Aorta (tissue), 5 donors: ENCODE measurements around the gene AADACL2. TPM values are rescaled to one million over a fixed set of nuclear protein-coding genes. Genes with fewer than 3 reads are reported as not detected.

Source experiments
- ATAC-seq: fragments of 200-7000 bp; cut with Tn5 transposase; one replicate; pipeline ENCODE4 v1.9.1; 2022; ENCODE audit warnings: moderate library complexity; ENCODE audit not compliant: low FRiP score
- DNase-seq, 2 donors: peaks; one replicate each; pipeline ENCODE4 v3.0.0-alpha.2; 2020
- H3K27ac ChIP-seq, 2 donors: one replicate each; pipeline ENCODE4 v1.5.1; 2013; ENCODE audit warnings: low read length in 2 of 2, mild to moderate bottlenecking in 2 of 2, moderate library complexity in 2 of 2, control low read depth in 1 of 2, inconsistent platforms in 1 of 2, low read depth in 1 of 2
- H3K27me3 ChIP-seq, 2 donors: one replicate each; pipeline ENCODE4 v1.6.1; 2013; ENCODE audit warnings: control low read depth in 1 of 2, low read length in 1 of 2, mild to moderate bottlenecking in 1 of 2, moderate library complexity in 1 of 2; ENCODE audit not compliant: insufficient read depth in 2 of 2, control insufficient read depth in 1 of 2
- H3K36me3 ChIP-seq, 2 donors: one replicate each; pipeline ENCODE4 v1.6.1; 2013; ENCODE audit warnings: control low read depth in 1 of 2, low read length in 1 of 2, mild to moderate bottlenecking in 1 of 2; ENCODE audit not compliant: insufficient read depth in 2 of 2, control insufficient read depth in 1 of 2
- H3K4me1 ChIP-seq, 2 donors: one replicate each; pipeline ENCODE4 v1.6.1; 2013; ENCODE audit warnings: low read length in 2 of 2, control low read depth in 1 of 2, mild to moderate bottlenecking in 1 of 2, moderate library complexity in 1 of 2; ENCODE audit not compliant: insufficient read depth in 2 of 2, control insufficient read depth in 1 of 2
- H3K4me3 ChIP-seq, 2 donors: one replicate each; pipeline ENCODE4 v1.5.1; 2013; ENCODE audit warnings: low read length in 2 of 2, control low read depth in 1 of 2, mild to moderate bottlenecking in 1 of 2
- H3K9me3 ChIP-seq: one replicate; pipeline ENCODE4 v1.6.1; 2013; ENCODE audit warnings: mild to moderate bottlenecking, low read length; ENCODE audit not compliant: control insufficient read depth
- WGBS, 2 donors: extraction: QIAGEN DNeasy Blood & Tissue Kit; methylation state at CpG; one replicate each; pipeline ENCODE4 v1.1.7; 2013; 5-methylcytosine and 5-hydroxymethylcytosine counted together
- intact Hi-C, 2 donors: fragments of 100-400 bp; cut with DNase I; formaldehyde crosslinking; loops; one replicate each; pipeline versions ENCODE4 v1.14.2 to v1.15.0; 2022
- polyA plus RNA-seq, 2 donors: library from polyadenylated mRNA; stranded (reverse); fragments of 200-250 nt; gene quantifications; one replicate each; pipeline ENCODE4 v1.2.3, GENCODE V29; 2013
- total RNA-seq, 2 donors: library from RNA; stranded (reverse); fragmentation: NEBNext Ultra II Directional; extraction: Animal tissue kit (Norgen Biotek cat#: 25700); gene quantifications; one replicate each; pipeline ENCODE4 v1.2.1, GENCODE V29; 2021
- donor health status: healthy with polysubstance abuse.
- donor health status: Bipolar disorder and iron deficiency.
- donor health status: DM: no; HTN: no; CAD: no.
- donor health status: DM: no; HTN: no; CAD: no.
- donor health status: DM: yes; HTN: yes; CAD: no.

Gene AADACL2
- total and polyA plus RNA-seq, 4 donors, result 0.24 TPM; not detected in 3

GRCh38 chr3:151709847-151710246 lies 23.9 kb upstream of the AADACL2 start:
- DNase-seq (no peak), ATAC-seq (no peak)
- 46 to 60% methylated on average over 1 of the region's 1 CpG for WGBS, 2 donors
- Histone ChIP-seq H3K36me3 (no peaks in the 10 kb centered on the region), H3K4me3 (no peak overlapping the region), H3K27me3 (no peaks in the 10 kb centered on the region), H3K4me1 (no peaks in the 10 kb centered on the region), H3K27ac (no peak overlapping the region), H3K9me3 (no peaks in the 10 kb centered on the region)
- intact Hi-C loops, result no loop called here

- Histone ChIP-seq H3K27me3 (no peaks in the 10 kb centered on the region), H3K4me3 (no peak overlapping the region), H3K27ac (no peak overlapping the region), H3K9me3 (peaks cover 2% of the 10 kb centered on the region), H3K36me3 (no peaks in the 10 kb centered on the region), H3K4me1 (no peaks in the 10 kb centered on the region)
- 94 to 95% methylated on average over 8 of the region's 8 CpGs for WGBS, 2 donors
- intact Hi-C loops, result no loop called here
- no peak for ATAC-seq
- no peak for DNase-seq
Observed at GRCh38 chr3:151721294-151721693, 12.4 kb upstream of the AADACL2 start.

- Histone ChIP-seq H3K27ac (no peak overlapping the region), H3K4me1 (no peaks in the 10 kb centered on the region), H3K4me3 (no peak overlapping the region), H3K9me3 (peaks cover 2% of the 10 kb centered on the region), H3K36me3 (no peaks in the 10 kb centered on the region), H3K27me3 (no peaks in the 10 kb centered on the region)
- DNase-seq (no peak), ATAC-seq (no peak)
- intact Hi-C loops, result no loop called here
- 55 to 59% methylated on average over 2 of the region's 2 CpGs for WGBS, 2 donors
Observed at GRCh38 chr3:151722856-151723255, 10.9 kb upstream of the AADACL2 start.

- intact Hi-C loops, result no loop called here
- WGBS, 2 donors, result 84 to 85% methylated on average over 6 of the region's 6 CpGs
Observed at GRCh38 chr3:151724576-151725562, 8.9 kb upstream of the AADACL2 start.

GRCh38 chr3:151726016-151726415 lies 7.7 kb upstream of the AADACL2 start:
- WGBS, 2 donors, result 16 to 31% methylated on average over 1 of the region's 1 CpG

More at GRCh38 chr3:151724576-151725562, 8.9 kb upstream of the AADACL2 start:
- ATAC-seq (no peak), DNase-seq (no peak)
- no peaks in the 10 kb centered on the region for H3K36me3 ChIP-seq
- H3K9me3 ChIP-seq, result peaks cover 2% of the 10 kb centered on the region
- no peaks in the 10 kb centered on the region for H3K27me3 ChIP-seq
- H3K27ac ChIP-seq, result no peak overlapping the region
- no peaks in the 10 kb centered on the region for H3K4me1 ChIP-seq
- H3K4me3 ChIP-seq, result no peak overlapping the region

GRCh38 chr3:151732861-151733260 lies 866 bp upstream of the AADACL2 start:
- no peak overlapping the region for H3K4me3 ChIP-seq
- intact Hi-C loops, result no loop called here
- WGBS, 2 donors, result 86 to 87% methylated on average over 2 of the region's 2 CpGs
- no peaks in the 10 kb centered on the region for H3K9me3 ChIP-seq
- no peak for ATAC-seq
- H3K36me3 ChIP-seq, result no peaks in the 10 kb centered on the region
- DNase-seq, result no peak
- H3K4me1 ChIP-seq, result no peaks in the 10 kb centered on the region
- no peak overlapping the region for H3K27ac ChIP-seq
- H3K27me3 ChIP-seq, result no peaks in the 10 kb centered on the region

More at GRCh38 chr3:151726016-151726415, 7.7 kb upstream of the AADACL2 start:
- H3K27ac ChIP-seq, result no peak overlapping the region
- H3K27me3 ChIP-seq, result no peaks in the 10 kb centered on the region
- DNase-seq (no peak), ATAC-seq (no peak)
- H3K4me3 ChIP-seq, result no peak overlapping the region
- intact Hi-C loops, result no loop called here
- no peaks in the 10 kb centered on the region for H3K36me3 ChIP-seq
- peaks cover 2% of the 10 kb centered on the region for H3K9me3 ChIP-seq
- H3K4me1 ChIP-seq, result no peaks in the 10 kb centered on the region

GRCh38 chr3:151740581-151740980 lies 6.9 kb downstream of the AADACL2 start:
- intact Hi-C loops, result no loop called here
- ATAC-seq, result no peak
- DNase-seq, result no peak
- no peaks in the 10 kb centered on the region for H3K9me3 ChIP-seq
- H3K36me3 ChIP-seq, result no peaks in the 10 kb centered on the region
- no peaks in the 10 kb centered on the region for H3K4me1 ChIP-seq
- 32 to 35% methylated on average over 4 of the region's 4 CpGs for WGBS, 2 donors
- H3K27ac ChIP-seq, result no peak overlapping the region
- H3K27me3 ChIP-seq, result no peaks in the 10 kb centered on the region
- no peak overlapping the region for H3K4me3 ChIP-seq

GRCh38 chr3:151743855-151744254 lies 10.1 kb downstream of the AADACL2 start:
- no peaks in the 10 kb centered on the region for H3K4me1 ChIP-seq
- no peak for ATAC-seq
- intact Hi-C loops, result no loop called here

GRCh38 chr3:151750181-151750580 lies 16.5 kb downstream of the AADACL2 start:
- Histone ChIP-seq H3K4me3 (no peak overlapping the region), H3K27me3 (no peaks in the 10 kb centered on the region), H3K36me3 (no peaks in the 10 kb centered on the region), H3K4me1 (no peaks in the 10 kb centered on the region), H3K9me3 (no peaks in the 10 kb centered on the region), H3K27ac (no peak overlapping the region)
- DNase-seq (no peak), ATAC-seq (no peak)
- 77 to 88% methylated on average over 6 of the region's 6 CpGs for WGBS, 2 donors
- intact Hi-C loops, result no loop called here

More at GRCh38 chr3:151743855-151744254, 10.1 kb downstream of the AADACL2 start:
- no peak overlapping the region for H3K4me3 ChIP-seq
- H3K9me3 ChIP-seq, result no peaks in the 10 kb centered on the region
- DNase-seq, result no peak
- 71 to 72% methylated on average over 4 of the region's 4 CpGs for WGBS, 2 donors
- H3K27ac ChIP-seq, result no peak overlapping the region
- no peaks in the 10 kb centered on the region for H3K27me3 ChIP-seq
- no peaks in the 10 kb centered on the region for H3K36me3 ChIP-seq
